Activated naive CD4-positive, alpha-beta T cell treated with anti-CD3 and anti-CD28 coated beads, Interleukin-2, amount 50 U/mL, for 24 hours (primary cell): ENCODE measurements around the gene CAV2.

Source experiments
- H3K27ac Mint-ChIP-seq: one replicate; pipeline ENCODE4 v1.8.0; 2021; ENCODE audit warnings: mild to moderate bottlenecking, mixed read lengths
- H3K27me3 Mint-ChIP-seq: one replicate; pipeline ENCODE4 v1.8.0; 2021; ENCODE audit warnings: mixed read lengths
- H3K36me3 Mint-ChIP-seq: one replicate; pipeline ENCODE4 v1.8.0; 2021; ENCODE audit warnings: mixed read lengths
- H3K4me1 Mint-ChIP-seq: one replicate; pipeline ENCODE4 v1.8.0; 2021; ENCODE audit warnings: mixed read lengths
- H3K4me3 Mint-ChIP-seq: one replicate; pipeline ENCODE4 v1.8.0; 2021; ENCODE audit warnings: mild to moderate bottlenecking, mixed read lengths
- H3K9me3 Mint-ChIP-seq: one replicate; pipeline ENCODE4 v1.8.0; 2021; ENCODE audit warnings: mixed read lengths

Gene CAV2

DNA sequence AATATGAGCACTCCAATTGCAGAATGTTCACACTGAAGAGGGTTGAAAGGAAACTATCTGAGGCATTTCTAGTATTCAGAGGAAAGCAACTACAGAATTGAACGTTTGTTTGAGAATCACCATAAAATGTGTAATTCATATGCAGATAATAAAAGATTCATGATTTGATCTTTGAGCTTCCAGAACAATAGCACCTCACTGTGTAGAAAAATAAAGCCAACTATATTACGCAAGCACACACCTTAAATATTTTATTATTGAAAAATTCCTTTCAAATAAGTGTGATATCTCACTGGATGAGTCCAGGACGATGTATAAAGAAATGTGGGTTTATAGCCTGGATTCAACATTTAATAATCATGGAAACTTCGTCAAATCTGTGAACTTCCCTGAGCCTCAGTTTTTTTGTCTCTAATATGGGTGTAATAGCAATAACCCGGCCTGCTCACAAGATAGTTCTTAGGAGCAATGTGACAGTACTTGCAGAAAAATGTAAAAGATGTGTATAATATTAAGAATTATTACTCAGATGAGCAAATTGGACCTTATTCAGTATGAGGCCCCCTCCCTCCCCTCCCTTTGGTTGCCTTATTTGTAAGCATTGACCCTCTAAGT is 11.5 kb upstream of the CAV2 start:
- Mint-ChIP-seq H3K4me3 (no peak overlapping the region), H3K27me3 (peaks cover 29% of the 10 kb centered on the region), H3K36me3 (no peaks in the 10 kb centered on the region), H3K9me3 (no peaks in the 10 kb centered on the region), H3K27ac (no peak overlapping the region), H3K4me1 (no peaks in the 10 kb centered on the region)

DNA sequence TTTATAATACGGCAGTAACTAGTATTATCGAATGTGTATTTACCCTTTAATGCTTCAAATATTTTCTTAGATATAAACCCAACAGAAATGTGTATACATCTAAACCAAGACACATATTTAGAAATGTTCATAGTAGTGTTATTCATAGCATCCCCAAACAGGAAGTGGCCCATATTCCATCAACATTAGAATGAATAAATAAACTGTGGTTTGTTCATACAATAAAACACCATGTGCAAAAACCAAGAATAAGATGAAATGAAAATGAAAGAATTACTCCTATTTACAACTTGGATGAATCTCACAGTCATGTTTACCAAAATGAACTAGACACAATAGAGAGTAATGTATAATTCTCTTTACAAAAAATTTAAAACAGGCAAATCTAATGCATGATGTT is 9.2 kb upstream of the CAV2 start:
- no peak overlapping the region for H3K4me3 Mint-ChIP-seq
- no peaks in the 10 kb centered on the region for H3K4me1 Mint-ChIP-seq
- no peaks in the 10 kb centered on the region for H3K9me3 Mint-ChIP-seq
- peaks cover 27% of the 10 kb centered on the region for H3K27me3 Mint-ChIP-seq
- no peaks in the 10 kb centered on the region for H3K36me3 Mint-ChIP-seq
- H3K27ac Mint-ChIP-seq = no peak overlapping the region

DNA sequence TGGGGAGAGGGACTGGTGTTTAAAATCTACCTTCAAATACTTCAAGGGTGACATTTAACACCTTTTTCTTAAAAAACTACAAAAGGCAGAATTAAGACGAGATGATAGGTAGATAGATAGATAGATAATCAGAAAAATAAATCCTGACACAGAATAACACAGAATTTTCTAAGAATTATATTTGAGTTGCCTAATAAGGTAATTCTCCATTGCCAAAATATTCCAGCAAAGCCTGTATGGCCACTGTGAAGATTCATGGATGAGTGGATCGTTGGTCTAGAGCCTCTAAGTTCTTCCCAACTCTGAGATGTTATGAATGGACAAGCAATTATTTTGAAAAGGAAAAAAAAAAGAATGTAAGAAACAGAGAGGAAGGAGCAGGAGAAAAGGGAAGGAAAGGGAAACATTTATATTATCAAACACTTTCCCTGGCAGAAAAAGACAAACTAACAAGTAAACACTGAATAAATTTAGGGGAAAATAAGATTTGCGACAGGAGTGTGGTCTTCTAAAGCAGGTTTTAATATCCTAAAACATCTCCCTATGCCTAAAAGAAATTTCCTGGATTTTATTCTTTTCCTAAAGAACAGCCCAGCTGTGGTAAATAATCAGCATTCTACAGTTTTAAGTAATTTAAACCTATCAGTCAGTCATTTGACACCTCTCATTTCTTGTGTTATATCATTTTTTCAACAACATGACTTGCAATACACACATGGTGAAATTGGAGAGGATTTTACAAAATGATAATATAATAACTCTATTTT is 7.5 kb upstream of the CAV2 start:
- H3K4me1 Mint-ChIP-seq = no peaks in the 10 kb centered on the region
- H3K27ac Mint-ChIP-seq = no peak overlapping the region
- H3K27me3 Mint-ChIP-seq = peaks cover 25% of the 10 kb centered on the region
- no peaks in the 10 kb centered on the region for H3K9me3 Mint-ChIP-seq
- H3K4me3 Mint-ChIP-seq = no peak overlapping the region
- H3K36me3 Mint-ChIP-seq = no peaks in the 10 kb centered on the region

DNA sequence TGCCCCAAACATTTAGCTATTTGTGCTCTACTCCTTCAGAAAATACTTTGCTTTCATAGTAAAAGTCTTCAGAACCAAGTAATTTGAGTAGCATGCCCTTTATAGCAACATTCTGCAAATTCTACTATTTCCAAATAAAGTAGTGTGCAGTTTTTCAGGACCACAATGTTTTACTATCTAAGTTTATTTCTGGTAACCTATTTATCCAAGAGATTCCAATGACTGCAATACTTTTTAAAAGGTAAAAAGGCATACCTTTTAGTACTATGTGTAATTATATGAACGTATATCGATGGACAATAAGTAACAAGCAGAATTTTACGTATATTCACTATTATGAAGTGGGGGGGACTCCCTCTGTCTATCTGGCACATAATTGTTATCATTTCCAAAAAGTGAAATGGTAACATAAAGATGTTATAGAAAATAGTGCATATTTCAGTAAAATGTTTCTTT is 6.9 kb upstream of the CAV2 start:
- H3K4me1 Mint-ChIP-seq = no peaks in the 10 kb centered on the region
- H3K9me3 Mint-ChIP-seq = no peaks in the 10 kb centered on the region
- H3K27ac Mint-ChIP-seq = no peak overlapping the region
- no peak overlapping the region for H3K4me3 Mint-ChIP-seq
- H3K36me3 Mint-ChIP-seq = no peaks in the 10 kb centered on the region
- H3K27me3 Mint-ChIP-seq = peaks cover 26% of the 10 kb centered on the region

DNA sequence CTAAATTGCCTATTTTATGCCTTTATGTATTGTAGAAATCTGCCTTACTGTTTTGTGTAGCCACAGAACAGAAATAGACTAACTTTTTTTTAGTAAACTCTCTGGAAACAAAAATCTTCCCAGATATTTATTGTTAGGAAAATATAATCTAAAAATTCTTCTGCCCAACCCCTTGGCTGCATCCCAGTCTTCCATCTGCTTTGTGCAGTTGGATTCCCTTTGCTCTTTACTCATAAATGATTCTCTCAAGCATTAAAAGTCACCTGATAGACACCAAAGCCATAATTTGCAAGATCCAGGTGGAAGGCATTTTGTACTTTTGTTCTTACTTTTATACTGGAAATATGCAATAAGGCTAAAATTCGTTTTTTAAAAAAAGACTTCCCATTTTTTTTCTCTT is 6.1 kb upstream of the CAV2 start:
- Mint-ChIP-seq H3K27me3 (peaks cover 32% of the 10 kb centered on the region), H3K9me3 (no peaks in the 10 kb centered on the region), H3K4me3 (no peak overlapping the region), H3K27ac (no peak overlapping the region), H3K36me3 (no peaks in the 10 kb centered on the region), H3K4me1 (no peaks in the 10 kb centered on the region)

DNA sequence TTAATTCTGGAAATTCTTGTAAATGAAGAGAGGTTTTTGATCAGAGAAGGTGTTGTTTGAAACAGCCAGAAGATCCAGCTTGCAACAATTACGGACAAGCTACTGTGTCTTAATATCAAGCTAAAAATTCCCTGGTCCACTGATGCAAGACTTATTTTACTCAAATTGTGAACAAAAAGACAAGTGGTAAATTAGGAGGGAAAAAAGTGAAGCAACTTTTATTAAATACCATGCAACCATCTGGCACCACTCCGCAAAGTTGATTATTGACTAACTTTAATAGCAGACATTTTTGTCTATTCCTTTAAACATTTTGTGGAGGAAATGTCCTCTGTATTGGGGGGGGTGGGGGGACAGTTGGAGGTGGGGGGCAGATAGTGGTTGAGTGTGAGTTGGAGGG is 5.1 kb upstream of the CAV2 start:
- H3K9me3 Mint-ChIP-seq = no peaks in the 10 kb centered on the region
- no peak overlapping the region for H3K4me3 Mint-ChIP-seq
- H3K4me1 Mint-ChIP-seq = no peaks in the 10 kb centered on the region
- H3K27me3 Mint-ChIP-seq = peaks cover 36% of the 10 kb centered on the region
- no peak overlapping the region for H3K27ac Mint-ChIP-seq
- H3K36me3 Mint-ChIP-seq = no peaks in the 10 kb centered on the region

DNA sequence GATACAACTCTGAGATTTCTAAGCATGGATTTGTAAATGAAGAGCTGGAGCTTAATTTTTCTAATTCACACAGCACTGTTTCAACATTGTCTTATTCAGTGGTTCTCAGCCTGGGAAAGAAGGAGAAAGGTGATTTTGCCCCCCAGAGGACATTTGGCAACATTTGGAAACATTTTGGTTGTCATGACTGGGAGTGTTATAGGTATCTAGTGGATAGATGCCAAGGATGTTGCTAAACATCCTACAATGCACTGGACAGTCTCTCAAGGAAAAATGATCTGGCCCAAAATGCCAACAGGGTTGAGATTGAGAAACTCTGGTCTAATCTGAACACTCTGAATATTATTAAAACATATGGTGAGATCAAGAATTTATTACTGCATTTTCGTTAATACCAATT is 3.8 kb upstream of the CAV2 start:
- no peaks in the 10 kb centered on the region for H3K9me3 Mint-ChIP-seq
- peaks cover 35% of the 10 kb centered on the region for H3K27me3 Mint-ChIP-seq
- peaks cover 8% of the 10 kb centered on the region for H3K4me1 Mint-ChIP-seq
- no peaks in the 10 kb centered on the region for H3K36me3 Mint-ChIP-seq
- H3K4me3 Mint-ChIP-seq = no peak overlapping the region
- H3K27ac Mint-ChIP-seq = no peak overlapping the region

DNA sequence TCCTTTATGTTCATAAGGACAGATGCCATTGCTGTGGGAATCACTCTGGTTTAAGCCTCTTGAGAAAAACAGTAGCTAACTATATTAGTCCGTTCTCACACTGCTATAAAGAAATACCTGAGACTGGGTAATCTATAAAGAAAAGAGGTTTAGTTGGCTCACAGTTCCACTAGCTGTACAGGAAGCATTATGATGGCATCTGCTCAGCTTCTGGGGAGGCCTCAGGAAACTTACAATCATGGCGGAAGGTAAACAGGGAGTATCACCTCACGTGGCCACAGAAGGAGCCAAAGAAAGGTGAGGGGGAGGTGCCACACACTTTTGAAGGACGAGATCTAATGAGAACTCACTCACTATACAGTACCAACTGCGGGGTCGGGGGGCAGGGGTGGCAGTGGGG is 2.9 kb upstream of the CAV2 start:
- H3K4me1 Mint-ChIP-seq = peaks cover 9% of the 10 kb centered on the region
- no peak overlapping the region for H3K27ac Mint-ChIP-seq
- no peaks in the 10 kb centered on the region for H3K36me3 Mint-ChIP-seq
- H3K27me3 Mint-ChIP-seq = peaks cover 37% of the 10 kb centered on the region
- H3K9me3 Mint-ChIP-seq = no peaks in the 10 kb centered on the region
- H3K4me3 Mint-ChIP-seq = no peak overlapping the region

DNA sequence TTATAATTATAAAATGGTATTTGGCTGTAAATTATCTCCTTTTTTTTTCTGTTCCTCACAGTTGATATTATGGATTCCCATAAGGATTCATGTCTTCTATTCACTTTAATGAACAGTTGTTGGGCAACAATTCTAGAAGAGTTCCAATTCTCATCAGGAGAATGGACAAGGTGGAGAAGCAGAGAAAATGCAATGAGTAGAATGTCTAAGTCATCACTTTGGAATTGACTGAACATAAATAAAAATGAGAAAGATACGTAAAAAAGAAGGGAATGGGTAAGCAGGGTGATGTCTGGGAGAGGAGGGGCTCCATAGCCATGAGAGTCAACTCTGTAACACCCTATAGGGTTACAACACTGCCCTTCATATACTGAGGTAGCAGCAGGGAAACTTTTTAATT is 1.8 kb upstream of the CAV2 start:
- peaks cover 38% of the 10 kb centered on the region for H3K27me3 Mint-ChIP-seq
- H3K4me3 Mint-ChIP-seq = peak overlapping the region; percentile 16
- H3K4me1 Mint-ChIP-seq = peaks cover 9% of the 10 kb centered on the region

DNA sequence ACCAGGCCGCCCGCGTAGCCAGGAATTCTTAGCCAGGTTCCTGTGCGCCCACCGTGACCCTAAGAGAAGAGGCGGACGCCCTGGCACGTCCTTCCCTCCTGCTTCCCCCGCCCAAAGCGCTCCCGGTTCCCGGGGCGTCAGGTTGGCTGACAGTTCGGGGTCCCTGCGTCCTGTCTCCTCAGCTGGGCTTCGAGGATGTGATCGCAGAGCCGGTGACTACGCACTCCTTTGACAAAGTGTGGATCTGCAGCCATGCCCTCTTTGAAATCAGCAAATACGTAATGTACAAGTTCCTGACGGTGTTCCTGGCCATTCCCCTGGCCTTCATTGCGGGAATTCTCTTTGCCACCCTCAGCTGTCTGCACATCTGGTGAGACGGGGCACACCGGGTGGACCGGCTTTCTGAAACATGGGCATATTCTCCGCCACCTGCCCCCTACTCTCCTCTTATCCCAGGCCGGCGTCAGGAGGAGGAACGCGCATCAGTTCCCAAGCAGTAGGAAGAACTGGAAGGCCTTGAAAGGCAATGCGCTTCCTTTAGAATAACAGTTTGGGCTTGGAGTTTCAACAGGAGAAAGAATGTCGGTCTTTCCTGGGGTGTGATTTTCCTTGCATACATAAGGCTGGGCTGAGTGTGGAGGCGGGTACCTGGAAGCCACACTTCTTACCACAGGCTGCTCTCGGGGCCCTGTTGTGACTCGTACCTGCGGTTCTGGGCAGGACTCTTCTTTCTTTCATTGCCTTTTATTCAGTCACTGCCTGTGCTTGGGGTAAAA is 728 bp downstream of the CAV2 start:
- Mint-ChIP-seq H3K36me3 (no peaks in the 10 kb centered on the region), H3K4me3 (peak overlapping the region; percentile 69), H3K27ac (no peak overlapping the region)

More for the DNA sequence above, 1.8 kb upstream of the CAV2 start:
- Mint-ChIP-seq H3K9me3 (no peaks in the 10 kb centered on the region), H3K27ac (no peak overlapping the region), H3K36me3 (no peaks in the 10 kb centered on the region)

DNA sequence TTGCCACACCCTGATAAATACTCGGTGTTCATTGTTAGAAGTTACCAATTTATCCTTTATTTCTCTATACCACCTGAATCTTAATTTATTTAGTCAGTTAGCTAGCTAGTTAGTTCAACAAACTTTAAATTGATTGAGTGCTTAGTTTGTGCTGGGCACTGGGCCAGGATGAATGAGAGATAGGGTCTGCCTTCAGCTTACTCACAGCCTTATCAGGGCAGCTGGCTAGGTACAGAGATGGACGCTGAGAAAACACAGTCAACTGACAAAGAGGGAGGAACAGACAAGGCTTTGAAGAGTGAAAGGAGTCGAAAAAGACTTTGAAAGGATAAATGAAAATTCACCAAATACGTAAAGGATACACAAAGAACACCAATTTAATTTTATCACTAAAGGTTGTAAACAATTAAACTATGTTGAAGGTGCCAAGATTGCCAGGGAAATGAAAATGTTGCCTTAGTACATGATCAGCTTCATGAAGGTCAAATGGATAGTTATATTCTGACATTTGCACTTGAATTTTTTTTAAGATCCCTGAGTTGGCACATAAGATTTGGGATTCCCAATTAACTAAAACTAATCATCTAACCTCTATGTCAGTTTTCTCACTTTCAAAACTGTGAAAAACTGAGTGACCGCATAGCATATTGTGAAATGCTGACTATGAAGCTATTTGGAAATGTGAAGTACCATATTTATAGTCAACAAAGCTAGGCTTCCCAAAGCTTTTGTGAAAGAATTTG is 2.1 kb downstream of the CAV2 start:
- H3K36me3 Mint-ChIP-seq = no peaks in the 10 kb centered on the region
- no peak overlapping the region for H3K4me3 Mint-ChIP-seq
- H3K4me1 Mint-ChIP-seq = peaks cover 9% of the 10 kb centered on the region
- peaks cover 43% of the 10 kb centered on the region for H3K27me3 Mint-ChIP-seq
- no peaks in the 10 kb centered on the region for H3K9me3 Mint-ChIP-seq
- H3K27ac Mint-ChIP-seq = no peak overlapping the region

More for the DNA sequence above, 728 bp downstream of the CAV2 start:
- Mint-ChIP-seq H3K4me1 (peaks cover 9% of the 10 kb centered on the region), H3K27me3 (peaks cover 42% of the 10 kb centered on the region), H3K9me3 (no peaks in the 10 kb centered on the region)

DNA sequence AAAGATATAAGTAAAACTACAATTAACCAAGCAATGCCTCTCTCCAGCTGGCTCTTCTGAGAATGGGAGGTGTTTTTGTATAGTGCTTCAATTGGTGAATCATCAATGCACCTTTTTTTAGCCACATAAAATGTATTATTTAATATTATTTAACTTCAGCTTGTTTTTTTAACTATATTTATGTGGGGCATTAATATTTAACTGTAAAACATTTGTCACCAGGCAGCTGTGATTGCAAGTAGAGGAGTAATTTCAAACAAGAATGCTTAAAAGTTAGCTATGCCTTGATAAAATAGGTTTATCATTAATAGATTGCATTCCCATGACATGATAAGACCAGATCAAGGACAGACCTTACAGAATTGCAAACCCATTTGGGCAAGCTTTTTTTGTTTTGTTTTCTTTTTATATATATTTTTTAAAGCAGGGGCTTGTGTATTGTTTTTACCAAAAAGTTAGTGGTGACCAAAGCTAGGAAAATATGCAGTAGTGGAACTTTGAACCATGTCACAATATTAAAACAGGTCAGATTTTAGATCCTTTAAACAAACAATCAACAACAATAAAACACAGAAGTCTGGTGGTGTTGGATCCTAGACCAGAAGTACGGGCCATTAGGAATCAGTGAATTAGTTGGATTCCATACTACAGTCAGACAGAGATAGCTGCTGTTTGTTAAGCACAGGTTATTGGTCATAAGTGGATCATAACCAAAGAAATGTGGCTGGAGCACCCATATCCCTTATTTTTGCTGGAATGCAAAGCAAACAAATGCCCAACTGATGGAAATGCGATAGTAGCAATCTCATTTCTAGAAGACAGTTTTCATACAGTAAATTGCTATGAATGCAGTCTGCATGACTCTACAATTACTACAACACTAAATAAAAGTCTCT is 2.9 kb downstream of the CAV2 start:
- Mint-ChIP-seq H3K4me3 (no peak overlapping the region), H3K27ac (no peak overlapping the region), H3K27me3 (peaks cover 42% of the 10 kb centered on the region), H3K4me1 (peaks cover 9% of the 10 kb centered on the region), H3K9me3 (no peaks in the 10 kb centered on the region), H3K36me3 (no peaks in the 10 kb centered on the region)

DNA sequence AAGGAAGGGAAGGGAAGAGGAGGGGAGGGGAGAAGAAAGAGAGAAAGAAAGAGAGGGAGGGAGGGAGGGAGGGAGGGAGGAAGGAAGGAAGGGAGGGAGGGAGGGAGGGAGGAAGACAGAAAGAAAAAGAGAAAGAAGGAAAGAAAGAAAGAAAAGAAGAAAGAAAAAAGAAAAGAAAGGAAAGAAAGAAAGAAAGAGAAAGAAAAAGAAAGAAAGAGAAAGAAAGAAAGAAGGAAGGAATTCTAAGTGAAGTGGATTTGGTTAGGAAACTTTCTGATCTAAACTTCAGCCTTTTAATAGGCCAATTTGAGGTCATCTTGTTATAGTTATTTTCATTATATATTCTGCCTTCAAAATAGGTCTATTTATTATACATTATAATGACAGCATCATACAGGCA is 4.3 kb downstream of the CAV2 start:
- peaks cover 36% of the 10 kb centered on the region for H3K27me3 Mint-ChIP-seq
- no peak overlapping the region for H3K4me3 Mint-ChIP-seq
- no peak overlapping the region for H3K27ac Mint-ChIP-seq
- peaks cover 9% of the 10 kb centered on the region for H3K4me1 Mint-ChIP-seq
- no peaks in the 10 kb centered on the region for H3K9me3 Mint-ChIP-seq
- no peaks in the 10 kb centered on the region for H3K36me3 Mint-ChIP-seq

DNA sequence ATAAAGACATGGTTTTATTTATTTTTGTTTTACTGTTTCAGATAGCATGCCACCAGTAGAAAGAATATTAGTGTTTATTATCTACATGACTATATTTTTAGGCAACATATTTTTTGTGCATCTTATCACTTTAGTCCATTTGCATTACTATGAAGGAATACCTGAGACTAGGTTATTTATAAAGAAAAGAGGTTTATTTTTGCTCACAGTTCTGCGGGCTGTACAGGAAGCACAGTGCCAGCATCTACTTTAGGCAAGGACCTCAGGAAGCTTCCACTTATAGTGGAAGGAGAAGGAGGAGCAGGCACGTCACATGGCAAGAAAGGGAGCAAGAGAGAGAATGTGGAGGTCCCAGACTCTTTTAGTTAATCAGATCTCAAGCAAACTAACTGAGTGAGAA is 5.7 kb downstream of the CAV2 start:
- no peak overlapping the region for H3K4me3 Mint-ChIP-seq
- H3K9me3 Mint-ChIP-seq = no peaks in the 10 kb centered on the region
- H3K27ac Mint-ChIP-seq = no peak overlapping the region
- H3K4me1 Mint-ChIP-seq = peaks cover 6% of the 10 kb centered on the region
- peaks cover 38% of the 10 kb centered on the region for H3K27me3 Mint-ChIP-seq
- H3K36me3 Mint-ChIP-seq = no peaks in the 10 kb centered on the region

DNA sequence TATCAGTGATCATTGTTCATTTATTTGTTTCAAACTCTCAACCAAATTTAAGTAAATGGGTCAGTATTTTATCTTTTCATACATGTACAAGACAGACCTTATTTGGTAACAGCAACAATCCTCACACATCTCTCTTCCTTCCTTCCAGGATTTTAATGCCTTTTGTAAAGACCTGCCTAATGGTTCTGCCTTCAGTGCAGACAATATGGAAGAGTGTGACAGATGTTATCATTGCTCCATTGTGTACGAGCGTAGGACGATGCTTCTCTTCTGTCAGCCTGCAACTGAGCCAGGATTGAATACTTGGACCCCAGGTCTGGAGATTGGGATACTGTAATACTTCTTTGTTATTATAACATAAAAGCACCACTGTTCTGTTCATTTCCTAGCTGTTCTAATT is 6.3 kb downstream of the CAV2 start:
- Mint-ChIP-seq H3K27me3 (peaks cover 33% of the 10 kb centered on the region), H3K36me3 (no peaks in the 10 kb centered on the region), H3K9me3 (no peaks in the 10 kb centered on the region), H3K27ac (no peak overlapping the region), H3K4me3 (no peak overlapping the region), H3K4me1 (peaks cover 1% of the 10 kb centered on the region)
